H9 (cell line): ENCODE measurements around the gene AHSG. TPM values are rescaled to one million over a fixed set of nuclear protein-coding genes. Genes with fewer than 3 reads are reported as not detected.

Experiments
- DNase-seq: peaks from one replicate; pipeline ENCODE4 v3.0.0-alpha.2; 2017
- H2AFZ ChIP-seq: one replicate; pipeline ENCODE4 v1.6.1; 2013; ENCODE audit warnings: mild to moderate bottlenecking, low read length, control low read depth, moderate library complexity
- H2AK5ac ChIP-seq: 2 replicates; pipeline ENCODE4 v1.6.1; 2013; ENCODE audit warnings: low read length, control low read depth, mixed read lengths; ENCODE audit not compliant: insufficient read length
- H2BK120ac ChIP-seq: one replicate; pipeline ENCODE4 v1.6.1; 2013; ENCODE audit warnings: low read depth, mild to moderate bottlenecking, low read length, control low read depth, inconsistent platforms; ENCODE audit not compliant: poor library complexity, severe bottlenecking
- H2BK12ac ChIP-seq: 2 replicates; pipeline ENCODE4 v1.6.1; 2013; ENCODE audit warnings: low read length, control low read depth, mixed read lengths, low read depth; ENCODE audit not compliant: insufficient read length
- H2BK15ac ChIP-seq: 2 replicates; pipeline ENCODE4 v1.6.1; 2013; ENCODE audit warnings: low read depth, low read length, control low read depth
- H2BK20ac ChIP-seq: one replicate; pipeline ENCODE4 v1.6.1; 2013; ENCODE audit warnings: low read depth, mild to moderate bottlenecking, low read length, control low read depth, inconsistent platforms; ENCODE audit not compliant: poor library complexity, severe bottlenecking
- H2BK5ac ChIP-seq: 2 replicates; pipeline ENCODE4 v1.6.1; 2013; ENCODE audit warnings: low read length, control low read depth, mixed read lengths; ENCODE audit not compliant: insufficient read length
- H3K14ac ChIP-seq: 2 replicates; pipeline ENCODE4 v1.6.1; 2013; ENCODE audit warnings: low read length, control low read depth; ENCODE audit not compliant: insufficient read depth
- H3K18ac ChIP-seq: 2 replicates; pipeline ENCODE4 v1.6.1; 2013; ENCODE audit warnings: low read depth, mild to moderate bottlenecking, mixed read lengths, low read length, control low read depth; ENCODE audit not compliant: insufficient read length
- H3K23ac ChIP-seq: 2 replicates; pipeline ENCODE4 v1.6.1; 2013; ENCODE audit warnings: low read length, control low read depth, mixed read lengths, low read depth; ENCODE audit not compliant: insufficient read length
- H3K23me2 ChIP-seq: 2 replicates; pipeline ENCODE4 v1.6.1; 2013; ENCODE audit warnings: low read depth, mild to moderate bottlenecking, mixed read lengths, low read length, control low read depth; ENCODE audit not compliant: insufficient read length, poor library complexity, severe bottlenecking
- H3K27ac ChIP-seq: 2 replicates; pipeline ENCODE4 v1.5.1; 2013; ENCODE audit warnings: low read length, control low read depth, mixed read lengths, low read depth; ENCODE audit not compliant: insufficient read length
- H3K27me3 ChIP-seq: 2 replicates; pipeline ENCODE4 v1.6.1; 2013; ENCODE audit warnings: low read length, control low read depth, inconsistent platforms; ENCODE audit not compliant: insufficient read depth
- H3K4ac ChIP-seq: 2 replicates; pipeline ENCODE4 v1.6.1; 2013; ENCODE audit warnings: low read depth, mild to moderate bottlenecking, control low read depth, inconsistent platforms, low read length, moderate library complexity
- H3K4me1 ChIP-seq: 2 replicates; pipeline ENCODE4 v1.6.1; 2013; ENCODE audit warnings: low read length, control low read depth, inconsistent platforms; ENCODE audit not compliant: insufficient read depth
- H3K4me2 ChIP-seq: 2 replicates; pipeline ENCODE4 v1.6.1; 2013; ENCODE audit warnings: low read length, control low read depth, mixed read lengths; ENCODE audit not compliant: insufficient read length, insufficient read depth
- H3K56ac ChIP-seq: 2 replicates; pipeline ENCODE4 v1.6.1; 2013; ENCODE audit warnings: low read depth, mild to moderate bottlenecking, mixed read lengths, low read length, control low read depth; ENCODE audit not compliant: insufficient read length
- H3K79me1 ChIP-seq: 2 replicates; pipeline ENCODE4 v1.6.1; 2013; ENCODE audit warnings: low read depth, mild to moderate bottlenecking, moderate library complexity, low read length, control low read depth, inconsistent platforms; ENCODE audit not compliant: insufficient read depth, poor library complexity, severe bottlenecking
- H3K79me2 ChIP-seq: 2 replicates; pipeline ENCODE4 v1.6.1; 2013; ENCODE audit warnings: low read length, control low read depth, inconsistent platforms; ENCODE audit not compliant: insufficient read depth
- H3K9ac ChIP-seq: 2 replicates; pipeline ENCODE4 v1.6.1; 2013; ENCODE audit warnings: low read length, control low read depth, mixed read lengths; ENCODE audit not compliant: insufficient read length; ENCODE audit errors: extremely low read depth
- H3K9me3 ChIP-seq: one replicate; pipeline ENCODE4 v1.6.1; 2013; ENCODE audit warnings: low read depth, low read length, inconsistent platforms; ENCODE audit not compliant: control insufficient read depth
- H3T11ph ChIP-seq: one replicate; pipeline ENCODE4 v1.6.1; 2013; ENCODE audit warnings: mild to moderate bottlenecking, low read length, control low read depth, inconsistent platforms
- H4K20me1 ChIP-seq: one replicate; pipeline ENCODE4 v1.6.1; 2013; ENCODE audit not compliant: control insufficient read depth, insufficient read length, insufficient read depth
- H4K5ac ChIP-seq: 2 replicates; pipeline ENCODE4 v1.6.1; 2013; ENCODE audit warnings: low read depth, mild to moderate bottlenecking, mixed read lengths, low read length, control low read depth; ENCODE audit not compliant: insufficient read length
- H4K8ac ChIP-seq: replicated peaks from 2 replicates; pipeline ENCODE4 v1.6.1; 2013; ENCODE audit warnings: low read length, control low read depth, mixed read lengths, low read depth; ENCODE audit not compliant: insufficient read length
- H4K91ac ChIP-seq: 2 replicates; pipeline ENCODE4 v1.6.1; 2013; ENCODE audit warnings: low read depth, mild to moderate bottlenecking, moderate library complexity, mixed read lengths, low read length, control low read depth; ENCODE audit not compliant: insufficient read length
- H3K27ac Mint-ChIP-seq, 3 experiments: 2 replicates in 2 of 3; 3 replicates in 1 of 3; pipeline ENCODE4 v1.8.0; 2020 to 2021; ENCODE audit warnings: mixed read lengths in 3 of 3, mild to moderate bottlenecking in 1 of 3, moderate library complexity in 1 of 3
- H3K27me3 Mint-ChIP-seq: 2 replicates; pipeline ENCODE4 v1.8.0; 2021; ENCODE audit warnings: low read depth, mild to moderate bottlenecking, moderate library complexity, mixed read lengths
- H3K36me3 Mint-ChIP-seq, 3 experiments: 2 replicates in 2 of 3; 3 replicates in 1 of 3; pipeline ENCODE4 v1.8.0; 2020 to 2021; ENCODE audit warnings: low read depth in 3 of 3, mixed read lengths in 3 of 3; ENCODE audit not compliant: insufficient read depth in 1 of 3
- H3K4me1 Mint-ChIP-seq, 2 experiments: 2 replicates each; pipeline ENCODE4 v1.8.0; 2020; ENCODE audit warnings: mixed read lengths in 2 of 2
- H3K4me3 Mint-ChIP-seq, 2 experiments: 2 replicates in 1 of 2; 3 replicates in 1 of 2; pipeline ENCODE4 v1.8.0; 2020 to 2021; ENCODE audit warnings: mild to moderate bottlenecking in 2 of 2, mixed read lengths in 2 of 2, moderate library complexity in 1 of 2
- H3K9me3 Mint-ChIP-seq, 2 experiments: 2 replicates in 1 of 2; 3 replicates in 1 of 2; pipeline ENCODE4 v1.8.0; 2020; ENCODE audit warnings: mild to moderate bottlenecking in 2 of 2, mixed read lengths in 2 of 2, moderate library complexity in 1 of 2
- CTCF ChIP-seq: fragments of 200-600 bp; sonication (generic); conservative IDR thresholded peaks from 3 replicates; pipeline ENCODE4 v1.8.0; 2021; ENCODE audit warnings: antibody characterized with exemption, mild to moderate bottlenecking
- WGBS: extraction: QIAGEN DNeasy Blood & Tissue Kit; methylation state at CpG from one replicate; pipeline ENCODE4 v1.1.7; 2013; ENCODE audit warnings: missing lambda C conversion rate, low lambda C conversion rate, mixed read lengths; ENCODE audit not compliant: insufficient read length; ENCODE audit errors: extremely low coverage; 5-methylcytosine and 5-hydroxymethylcytosine counted together
- total RNA-seq: library from RNA; stranded (reverse); gene quantifications from 2 replicates; pipeline ENCODE4 v1.2.1, GENCODE V29; 2021

The AHSG gene
- total RNA-seq, 1 experiment from 2014 or later: not detected

GRCh38 chr3:186622651-186623310 lies 9.9 kb downstream of the AHSG start:
- H2AK5ac ChIP-seq: no peak overlapping the region
- TF ChIP-seq CTCF: no peak
- H3K4me2 ChIP-seq: no peak overlapping the region
- H2BK20ac ChIP-seq: no peak overlapping the region
- H4K91ac ChIP-seq: no peak overlapping the region
- H3K4me3 Mint-ChIP-seq: no peak overlapping the region
- H2BK120ac ChIP-seq: no peak overlapping the region
- H2BK15ac ChIP-seq: no peak overlapping the region
- peak overlapping the region in 1 of 3 experiments; percentile 52; a peak in 1 of 7 replicates for H3K27ac Mint-ChIP-seq
- H2BK5ac ChIP-seq: no peak overlapping the region
- H3K4me1 ChIP-seq: no peaks in the 10 kb centered on the region
- no peak overlapping the region for H3K23ac ChIP-seq
- no peaks in the 10 kb centered on the region for H3K9me3 ChIP-seq
- H3K27me3 ChIP-seq: no peaks in the 10 kb centered on the region
- peaks cover 11% of the 10 kb centered on the region for H3K27me3 Mint-ChIP-seq
- no peak overlapping the region for H3K18ac ChIP-seq
- H3K14ac ChIP-seq: no peak overlapping the region
- no peaks in the 10 kb centered on the region for H4K20me1 ChIP-seq
- H4K5ac ChIP-seq: no peak overlapping the region
- no peak overlapping the region for H3K9ac ChIP-seq
- no peaks in the 10 kb centered on the region for H3K36me3 Mint-ChIP-seq
- H3K4ac ChIP-seq: no peak overlapping the region
- DNase-seq: no peak
- no peak overlapping the region for H2BK12ac ChIP-seq
- no peak overlapping the region for H3T11ph ChIP-seq
- H3K79me1 ChIP-seq: no peaks in the 10 kb centered on the region
- WGBS: no CpG with 5 or more reads among the region's 2 CpGs
- H3K79me2 ChIP-seq: no peaks in the 10 kb centered on the region
- no peaks in the 10 kb centered on the region for H3K9me3 Mint-ChIP-seq
- H4K8ac ChIP-seq: no peak overlapping the region
- no peaks in the 10 kb centered on the region for H3K4me1 Mint-ChIP-seq
- no peak overlapping the region for H2AFZ ChIP-seq
- H3K56ac ChIP-seq: no peak overlapping the region
- H3K23me2 ChIP-seq: no peaks in the 10 kb centered on the region
- H3K27ac ChIP-seq: no peak overlapping the region
